Measurements from ENCODE around the gene PLAC9. TPM values are rescaled to one million over a fixed set of nuclear protein-coding genes. Genes with fewer than 3 reads are reported as not detected.

PLAC9 gene
- total RNA-seq, 1 donor from 2014 or later, result 2.2 TPM

GRCh38 chr10:80159166-80159873 is 26.8 kb downstream of the PLAC9 start:
- DNase-seq (ENCODE audit: low spot score), result no peak
- no peak for ATAC-seq

- ATAC-seq, result no peak
- DNase-seq (ENCODE audit: low spot score), result no peak
These were observed 28.1 kb downstream of the PLAC9 start for GRCh38 chr10:80160361-80161320.

- peak; percentile 9 for ATAC-seq
- no peak for DNase-seq (ENCODE audit: low spot score)
These were observed 29.0 kb downstream of the PLAC9 start for GRCh38 chr10:80161321-80162083.

GRCh38 chr10:80163741-80164341 is 31.3 kb downstream of the PLAC9 start:
- DNase-seq (ENCODE audit: low spot score), result no peak
- no peak for ATAC-seq

GRCh38 chr10:80164596-80164995 is 32.1 kb downstream of the PLAC9 start:
- ATAC-seq, result no peak
- no peak for DNase-seq (ENCODE audit: low spot score)

GRCh38 chr10:80165173-80165572 is 32.6 kb downstream of the PLAC9 start:
- ATAC-seq, result no peak

GRCh38 chr10:80166581-80167470 is 34.3 kb downstream of the PLAC9 start:
- no peak for DNase-seq (ENCODE audit: low spot score)
- ATAC-seq, result no peak

More at GRCh38 chr10:80165173-80165572, 32.6 kb downstream of the PLAC9 start:
- DNase-seq (ENCODE audit: low spot score), result no peak

- DNase-seq (ENCODE audit: low spot score), result no peak
- no peak for ATAC-seq
These were observed 35.1 kb downstream of the PLAC9 start for GRCh38 chr10:80167471-80168161.

- no peak for ATAC-seq
- no peak for DNase-seq (ENCODE audit: low spot score)
These were observed 35.6 kb downstream of the PLAC9 start for GRCh38 chr10:80168162-80168511.

GRCh38 chr10:80168679-80169380 is 36.3 kb downstream of the PLAC9 start:
- ATAC-seq (peak; percentile 64), DNase-seq (ENCODE audit: low spot score) (no peak)

- ATAC-seq, result no peak
- DNase-seq (ENCODE audit: low spot score), result no peak
These were observed 37.5 kb downstream of the PLAC9 start for GRCh38 chr10:80170026-80170425.

- no peak for ATAC-seq
- DNase-seq (ENCODE audit: low spot score), result no peak
These were observed 38.1 kb downstream of the PLAC9 start for GRCh38 chr10:80170641-80171040.

- ATAC-seq (no peak), DNase-seq (ENCODE audit: low spot score) (no peak)
These were observed 38.7 kb downstream of the PLAC9 start for GRCh38 chr10:80171248-80171660.

- no peak for DNase-seq (ENCODE audit: low spot score)
- ATAC-seq, result no peak
These were observed 40.4 kb downstream of the PLAC9 start for GRCh38 chr10:80172896-80173295.

- ATAC-seq (no peak), DNase-seq (ENCODE audit: low spot score) (no peak)
These were observed 40.9 kb downstream of the PLAC9 start for GRCh38 chr10:80173466-80173865.

- DNase-seq (ENCODE audit: low spot score) (no peak), ATAC-seq (no peak)
These were observed 42.3 kb downstream of the PLAC9 start for GRCh38 chr10:80174641-80175395.

- DNase-seq (ENCODE audit: low spot score) (no peak), ATAC-seq (no peak)
These were observed 44.0 kb downstream of the PLAC9 start for GRCh38 chr10:80176526-80176925.

All from left lobe of liver (tissue), 2 donors.